NCI-H2081 treated with DMSO at 0.1 percent for 48 hours (cell line): ENCODE results near the gene INPP4A.

Source experiments
- DNase-seq: peaks from one replicate; lab custom pipeline; 2025; lab: John Stamatoyannopoulos, UW

INPP4A gene

GRCh38 chr2:98643496-98644100 is 198.9 kb downstream of the INPP4A start:
- no peak for DNase-seq
